ENCODE data around the gene KCNIP4. TPM values are rescaled to one million over a fixed set of nuclear protein-coding genes. Genes with fewer than 3 reads are reported as not detected.

The KCNIP4 gene
- total RNA-seq, 1 experiment from 2014 or later, result not detected

DNA sequence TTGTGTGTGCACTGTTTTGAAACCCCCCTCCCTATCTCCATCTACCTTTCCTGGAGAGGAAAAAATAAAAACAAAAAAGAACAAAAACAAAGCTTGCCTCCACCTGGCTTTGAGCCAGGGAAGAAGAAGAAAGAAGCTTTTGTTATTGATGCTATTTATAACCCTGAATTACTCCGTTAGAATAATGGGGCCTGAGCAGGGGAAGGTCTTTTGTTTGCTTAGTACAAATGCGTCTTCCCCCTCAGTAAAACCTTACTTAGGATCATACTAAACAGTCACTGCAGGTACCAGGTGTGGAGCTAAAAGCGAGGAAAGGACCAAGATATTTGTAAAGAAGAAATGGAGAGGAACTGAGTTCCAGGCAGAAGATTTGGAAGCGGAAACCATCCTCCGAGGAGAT is 352.1 kb downstream of the KCNIP4 start:
- Histone ChIP-seq H3K4me2 (no peak overlapping the region), H3K4me1 (replicated peaks; ENCODE audit: insufficient read depth) (no peaks in the 10 kb centered on the region), H3F3A (ENCODE audit: insufficient read depth, low read depth) (no peaks in the 10 kb centered on the region), H3K27me3 (ENCODE audit: insufficient read depth, low read depth) (no peaks in the 10 kb centered on the region), H3K27ac (no peak overlapping the region), H2AFZ (no peak overlapping the region), H3K9me2 (ENCODE audit: insufficient read depth) (no peaks in the 10 kb centered on the region), H4K20me1 (ENCODE audit: insufficient read depth) (no peaks in the 10 kb centered on the region), H3K9me3 (ENCODE audit: insufficient read depth, low read depth) (no peaks in the 10 kb centered on the region), H3K79me2 (ENCODE audit: low read depth) (no peaks in the 10 kb centered on the region), H3K4me3 (no peak overlapping the region), H3K36me3 (ENCODE audit: low read depth) (no peaks in the 10 kb centered on the region)
- no TSS peak for BruUV-seq (replicated peaks)
- ChIA-PET CTCF (no interaction called here), POLR2A (ENCODE audit: unreplicated experiment) (no interaction called here)
- intact Hi-C loops (cut with micrococcal nuclease; ENCODE audit: unreplicated experiment), result no loop called here
- no peak for TF ChIP-seq CTCF (conservative IDR thresholded peaks at IDR 0.05)
- TF ChIP-seq EZH2 (IDR thresholded peaks at IDR 0.05; ENCODE audit: low read depth), result no peak
- DNase-seq, result no peak

DNA sequence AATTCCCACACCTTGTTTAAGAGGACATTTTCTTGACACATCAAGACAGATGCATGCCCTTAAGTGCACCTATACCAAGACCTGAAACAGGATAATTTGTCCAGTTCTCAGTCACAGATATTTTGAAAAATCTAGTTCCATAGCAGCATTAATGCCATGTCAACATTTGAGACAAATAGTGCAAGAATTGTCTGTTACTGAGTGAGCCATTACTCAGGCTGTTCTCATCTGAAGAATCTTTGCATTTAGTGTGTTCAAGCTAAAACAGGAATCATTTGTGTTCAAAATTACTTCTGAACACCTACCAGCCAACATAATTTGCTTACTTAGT is 354.9 kb downstream of the KCNIP4 start:
- ChIA-PET POLR2A (ENCODE audit: unreplicated experiment) (no interaction called here), CTCF (no interaction called here)
- Histone ChIP-seq H3K9me3 (ENCODE audit: insufficient read depth, low read depth) (no peaks in the 10 kb centered on the region), H3K27me3 (ENCODE audit: insufficient read depth, low read depth) (no peaks in the 10 kb centered on the region), H3K9me2 (ENCODE audit: insufficient read depth) (no peaks in the 10 kb centered on the region), H4K20me1 (ENCODE audit: insufficient read depth) (no peaks in the 10 kb centered on the region), H3K4me2 (no peak overlapping the region), H3K79me2 (ENCODE audit: low read depth) (no peaks in the 10 kb centered on the region), H3F3A (ENCODE audit: insufficient read depth, low read depth) (no peaks in the 10 kb centered on the region), H3K27ac (no peak overlapping the region), H3K4me3 (no peak overlapping the region), H3K36me3 (ENCODE audit: low read depth) (no peaks in the 10 kb centered on the region), H3K4me1 (replicated peaks; ENCODE audit: insufficient read depth) (no peaks in the 10 kb centered on the region), H2AFZ (no peak overlapping the region)
- intact Hi-C loops (cut with micrococcal nuclease; ENCODE audit: unreplicated experiment), result no loop called here
- no TSS peak for BruUV-seq (replicated peaks)
- TF ChIP-seq EZH2 (IDR thresholded peaks at IDR 0.05; ENCODE audit: low read depth), result no peak
- TF ChIP-seq CTCF (conservative IDR thresholded peaks at IDR 0.05), result no peak
- no peak for DNase-seq

- Histone ChIP-seq H3K79me2 (ENCODE audit: low read depth) (no peaks in the 10 kb centered on the region), H3K4me3 (no peak overlapping the region), H3K9me3 (ENCODE audit: insufficient read depth, low read depth) (no peaks in the 10 kb centered on the region), H3K27me3 (ENCODE audit: insufficient read depth, low read depth) (no peaks in the 10 kb centered on the region), H2AFZ (no peak overlapping the region), H3K36me3 (ENCODE audit: low read depth) (no peaks in the 10 kb centered on the region), H4K20me1 (ENCODE audit: insufficient read depth) (no peaks in the 10 kb centered on the region), H3F3A (ENCODE audit: insufficient read depth, low read depth) (no peaks in the 10 kb centered on the region), H3K27ac (no peak overlapping the region), H3K4me1 (replicated peaks; ENCODE audit: insufficient read depth) (no peaks in the 10 kb centered on the region), H3K4me2 (no peak overlapping the region), H3K9me2 (ENCODE audit: insufficient read depth) (no peaks in the 10 kb centered on the region)
- no peak for DNase-seq
- ChIA-PET POLR2A (ENCODE audit: unreplicated experiment) (no interaction called here), CTCF (no interaction called here)
- TF ChIP-seq CTCF (conservative IDR thresholded peaks at IDR 0.05) (no peak), EZH2 (IDR thresholded peaks at IDR 0.05; ENCODE audit: low read depth) (no peak)
- no TSS peak for BruUV-seq (replicated peaks)
- intact Hi-C loops (cut with micrococcal nuclease; ENCODE audit: unreplicated experiment), result no loop called here
These were observed 355.5 kb downstream of the KCNIP4 start for GRCh38 chr4:21592970-21593670.
